ENCODE results near the gene ARHGDIA.
"Not testable (repeated sequence)": the region's sequence is repeated elsewhere in the genome, so short reads cannot be mapped to it uniquely, and the experiment has no call there.

The ARHGDIA gene

GRCh38 chr17:81870981-81871386 lies at the start of gene ARHGDIA:
ARHGDIA (minus strand) TSS chr17:81871337; CDS start chr17:81869930, 1,407 bp downstream.
- peak within 1 kb of the TSS; percentile 77 for H3K4me3 ChIP-seq (ENCODE audit: low read length)
- DNase-seq (ENCODE audit: low read depth): no peak
- no peak for TF ChIP-seq CTCF (conservative IDR thresholded peaks at IDR 0.05; ENCODE audit: low read depth, low read length)

- no peak overlapping the region for H3K4me3 ChIP-seq (ENCODE audit: low read length)
- TF ChIP-seq CTCF (conservative IDR thresholded peaks at IDR 0.05; ENCODE audit: low read depth, low read length): no peak
- DNase-seq (ENCODE audit: low read depth): no peak
Measured at GRCh38 chr17:81918832-81919545, 47.9 kb upstream of the ARHGDIA start.

- not testable (repeated sequence) for H3K4me3 ChIP-seq (ENCODE audit: low read length); DNase-seq (ENCODE audit: low read depth)
Measured at GRCh38 chr17:81918333-81918669, 47.2 kb upstream of the ARHGDIA start.

- no peak for DNase-seq (ENCODE audit: low read depth)
- peak within 1 kb of the TSS; percentile 76 for H3K4me3 ChIP-seq (ENCODE audit: low read length)
- TF ChIP-seq CTCF (conservative IDR thresholded peaks at IDR 0.05; ENCODE audit: low read depth, low read length): no peak
Measured at GRCh38 chr17:81917565-81918332, 46.6 kb upstream of the ARHGDIA start, which contains the start of gene SIRT7. SIRT7 (minus strand) TSS chr17:81918176; CDS start chr17:81918131, 45 bp downstream.

GRCh38 chr17:81916234-81917001 lies 45.3 kb upstream of the ARHGDIA start:
- DNase-seq (ENCODE audit: low read depth): peak; percentile 82
- peak overlapping the region; percentile 76 for H3K4me3 ChIP-seq (ENCODE audit: low read length)
- no peak for TF ChIP-seq CTCF (conservative IDR thresholded peaks at IDR 0.05; ENCODE audit: low read depth, low read length)

- H3K4me3 ChIP-seq (ENCODE audit: low read length): no peak overlapping the region
- DNase-seq (ENCODE audit: low read depth): no peak
- TF ChIP-seq CTCF (conservative IDR thresholded peaks at IDR 0.05; ENCODE audit: low read depth, low read length): no peak
Measured at GRCh38 chr17:81915331-81915730, 44.2 kb upstream of the ARHGDIA start.

- TF ChIP-seq CTCF (conservative IDR thresholded peaks at IDR 0.05; ENCODE audit: low read depth, low read length): no peak
- no peak overlapping the region for H3K4me3 ChIP-seq (ENCODE audit: low read length)
- DNase-seq (ENCODE audit: low read depth): no peak
Measured at GRCh38 chr17:81914103-81914850, 43.1 kb upstream of the ARHGDIA start.

All from retinal pigment epithelial cell (primary cell).